CD14-positive monocyte (primary cell): Measurements from ENCODE around the gene IL12A. TPM values are rescaled to one million over a fixed set of nuclear protein-coding genes. Genes with fewer than 3 reads are reported as not detected.
A peak's percentile ranks its signal among the peaks of the same experiment; 100 is the strongest.

Experiments used
- DNase-seq, 3 donors: peaks; one replicate each; pipeline ENCODE4 v3.0.0-alpha.2; 2011 to 2022
- H2AFZ ChIP-seq: 2 replicates; pipeline ENCODE4 v1.6.0; 2012; ENCODE audit warnings: mild to moderate bottlenecking, low read depth, low read length, inconsistent platforms; ENCODE audit not compliant: insufficient read depth, poor library complexity, severe bottlenecking
- H3K27ac ChIP-seq, 2 donors: 1 replicate in 1 of 2; 2 replicates in 1 of 2; pipeline ENCODE4 v1.5.1; 2012 to 2013; ENCODE audit warnings: low read length in 2 of 2, control low read depth in 1 of 2, inconsistent platforms in 1 of 2, low read depth in 1 of 2, mild to moderate bottlenecking in 1 of 2
- H3K27me3 ChIP-seq, 2 donors: one replicate each; pipeline versions ENCODE4 v1.6.0 to v1.6.1; 2011 to 2013; ENCODE audit warnings: low read length in 2 of 2; ENCODE audit not compliant: control insufficient read depth in 2 of 2, insufficient read depth in 2 of 2
- H3K36me3 ChIP-seq, 2 donors: replicated peaks in 1 of 2; 1 replicate in 1 of 2; 2 replicates in 1 of 2; pipeline versions ENCODE4 v1.5.1 to v1.6.1; 2012 to 2013; ENCODE audit warnings: low read length in 2 of 2, control low read depth in 1 of 2, inconsistent platforms in 1 of 2, mild to moderate bottlenecking in 1 of 2; ENCODE audit not compliant: insufficient read depth in 2 of 2, control insufficient read depth in 1 of 2
- H3K4me1 ChIP-seq, 2 donors: 1 replicate in 1 of 2; 2 replicates in 1 of 2; pipeline versions ENCODE4 v1.5.1 to v1.6.1; 2012 to 2013; ENCODE audit warnings: low read length in 2 of 2, control low read depth in 1 of 2, inconsistent platforms in 1 of 2, mild to moderate bottlenecking in 1 of 2, moderate library complexity in 1 of 2; ENCODE audit not compliant: insufficient read depth in 2 of 2, control insufficient read depth in 1 of 2
- H3K4me2 ChIP-seq: replicated peaks from 2 replicates; pipeline ENCODE3; 2012; ENCODE audit warnings: low read length, moderate library complexity, mild to moderate bottlenecking; ENCODE audit not compliant: poor library complexity, severe bottlenecking; ENCODE audit errors: extremely low read depth
- H3K4me3 ChIP-seq, 3 experiments: fragments of 200-600 bp in 1 of 3; sonication (generic) in 1 of 3; replicated peaks in 1 of 3; 1 replicate in 2 of 3; 2 replicates in 1 of 3; pipeline ENCODE4 v1.5.1; 2011 to 2013; ENCODE audit warnings: low read length in 3 of 3, mild to moderate bottlenecking in 3 of 3, control low read depth in 2 of 3, low read depth in 2 of 3, inconsistent platforms in 1 of 3, moderate library complexity in 1 of 3
- H3K79me2 ChIP-seq: 2 replicates; pipeline ENCODE4 v1.6.0; 2012; ENCODE audit warnings: mild to moderate bottlenecking, control low read depth, inconsistent platforms, low read length, moderate library complexity; ENCODE audit not compliant: insufficient read depth
- H3K9ac ChIP-seq: 2 replicates; pipeline ENCODE4 v1.6.0; 2017; ENCODE audit warnings: low read length, mild to moderate bottlenecking; ENCODE audit not compliant: insufficient read depth, poor library complexity, severe bottlenecking
- H3K9me3 ChIP-seq, 2 donors: replicated peaks in 1 of 2; 1 replicate in 1 of 2; 2 replicates in 1 of 2; pipeline versions ENCODE4 v1.5.1 to v1.6.1; 2012 to 2013; ENCODE audit warnings: low read length in 2 of 2, control low read depth in 1 of 2; ENCODE audit not compliant: control insufficient read depth in 1 of 2, insufficient read depth in 1 of 2
- H4K20me1 ChIP-seq: 2 replicates; pipeline ENCODE4 v1.6.0; 2012; ENCODE audit warnings: mild to moderate bottlenecking, low read length, control low read depth, moderate library complexity; ENCODE audit not compliant: insufficient read depth
- H3K27ac Mint-ChIP-seq, 7 donors: one replicate each; pipeline ENCODE4 v1.8.0; 2020; ENCODE audit warnings: mild to moderate bottlenecking in 7 of 7, mixed read lengths in 7 of 7, moderate library complexity in 6 of 7, inconsistent platforms in 2 of 7
- H3K27me3 Mint-ChIP-seq, 3 donors: one replicate each; pipeline ENCODE4 v1.8.0; 2021 to 2022; ENCODE audit warnings: low read depth in 3 of 3, mild to moderate bottlenecking in 3 of 3, mixed read lengths in 3 of 3, moderate library complexity in 3 of 3, inconsistent platforms in 1 of 3
- H3K36me3 Mint-ChIP-seq, 2 donors: one replicate each; pipeline ENCODE4 v1.8.0; 2020; ENCODE audit warnings: mixed read lengths in 2 of 2, inconsistent platforms in 1 of 2, mild to moderate bottlenecking in 1 of 2
- H3K4me1 Mint-ChIP-seq: one replicate; pipeline ENCODE4 v1.8.0; 2020; ENCODE audit warnings: mild to moderate bottlenecking, mixed read lengths
- H3K4me3 Mint-ChIP-seq, 2 donors: one replicate each; pipeline ENCODE4 v1.8.0; 2020; ENCODE audit warnings: mild to moderate bottlenecking in 2 of 2, mixed read lengths in 2 of 2, moderate library complexity in 1 of 2
- H3K9me3 Mint-ChIP-seq, 7 donors: one replicate each; pipeline ENCODE4 v1.8.0; 2020 to 2022; ENCODE audit warnings: mixed read lengths in 7 of 7, mild to moderate bottlenecking in 6 of 7, moderate library complexity in 6 of 7, inconsistent platforms in 2 of 7
- WGBS: methylation state at CpG from one replicate; pipeline ENCODE4 v1.1.5; 2013; ENCODE audit warnings: missing lambda C conversion rate; ENCODE audit not compliant: insufficient coverage; 5-methylcytosine and 5-hydroxymethylcytosine counted together
- intact Hi-C, 2 donors: fragments of 100-400 bp; cut with micrococcal nuclease; formaldehyde crosslinking; loops; one replicate each; pipeline versions ENCODE4 v1.15.0 to v1.15.1; 2023
- polyA plus RNA-seq, 3 donors: library from polyadenylated mRNA; depleted of rRNA in 1 of 3; unstranded in 2 of 3; stranded (reverse) in 1 of 3; fragments of 300-500 nt in 2 of 3; fragments of >200 nt in 1 of 3; fragmentation: Illumina TruSeq in 2 of 3; gene quantifications; 1 replicate in 2 of 3; 2 replicates in 1 of 3; pipeline ENCODE4 v1.2.3, GENCODE V29; 2012 to 2021
- TF ChIP-seq, protein P1 (sequence below): fragments of 200-600 bp; IDR thresholded peaks from one replicate; pipeline ENCODE4 v1.8.0; 2022; ENCODE audit warnings: antibody characterized with exemption, mild to moderate bottlenecking

The IL12A gene
- polyA plus RNA-seq, 3 donors, result 0.24 to 0.67 TPM; not detected in 1

DNA sequence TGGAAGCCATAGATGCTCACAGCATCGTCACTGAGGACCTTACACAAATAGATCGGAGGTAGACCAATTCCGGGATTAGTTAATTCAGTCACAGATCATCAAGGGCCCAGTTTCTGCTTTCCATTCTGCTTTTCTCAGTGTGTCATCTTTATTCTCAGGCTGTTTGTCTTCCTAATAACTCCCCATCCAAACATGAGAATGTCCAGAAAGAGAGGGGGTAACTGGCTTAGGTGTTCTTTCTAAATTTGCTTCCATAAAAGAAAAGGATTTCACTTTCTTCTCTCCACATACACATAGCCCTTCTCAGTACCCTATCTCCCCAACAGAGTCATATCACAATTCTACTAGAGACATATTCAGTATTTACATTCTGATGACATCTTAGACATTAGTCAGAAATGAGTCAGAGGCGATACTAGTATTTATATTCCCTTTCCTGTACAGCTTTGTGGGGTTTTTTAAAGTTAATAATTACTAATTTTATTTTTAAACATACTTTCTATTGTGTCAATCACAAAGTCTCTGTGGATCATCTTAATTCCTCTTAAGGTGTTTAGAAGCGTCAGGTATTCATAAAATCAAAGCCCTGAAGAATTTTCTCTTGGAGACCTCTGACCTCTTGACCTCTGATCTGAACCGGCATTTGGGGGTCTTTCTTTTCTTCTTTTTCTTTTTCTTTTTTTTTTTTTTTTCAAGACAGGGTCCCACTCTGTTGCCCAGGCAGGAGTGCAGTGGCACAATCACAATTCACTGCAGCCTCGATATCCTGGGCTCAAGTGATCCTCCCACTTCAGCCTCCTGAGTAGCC is 24.3 kb upstream of the IL12A start:
- TF ChIP-seq, protein P1, sequence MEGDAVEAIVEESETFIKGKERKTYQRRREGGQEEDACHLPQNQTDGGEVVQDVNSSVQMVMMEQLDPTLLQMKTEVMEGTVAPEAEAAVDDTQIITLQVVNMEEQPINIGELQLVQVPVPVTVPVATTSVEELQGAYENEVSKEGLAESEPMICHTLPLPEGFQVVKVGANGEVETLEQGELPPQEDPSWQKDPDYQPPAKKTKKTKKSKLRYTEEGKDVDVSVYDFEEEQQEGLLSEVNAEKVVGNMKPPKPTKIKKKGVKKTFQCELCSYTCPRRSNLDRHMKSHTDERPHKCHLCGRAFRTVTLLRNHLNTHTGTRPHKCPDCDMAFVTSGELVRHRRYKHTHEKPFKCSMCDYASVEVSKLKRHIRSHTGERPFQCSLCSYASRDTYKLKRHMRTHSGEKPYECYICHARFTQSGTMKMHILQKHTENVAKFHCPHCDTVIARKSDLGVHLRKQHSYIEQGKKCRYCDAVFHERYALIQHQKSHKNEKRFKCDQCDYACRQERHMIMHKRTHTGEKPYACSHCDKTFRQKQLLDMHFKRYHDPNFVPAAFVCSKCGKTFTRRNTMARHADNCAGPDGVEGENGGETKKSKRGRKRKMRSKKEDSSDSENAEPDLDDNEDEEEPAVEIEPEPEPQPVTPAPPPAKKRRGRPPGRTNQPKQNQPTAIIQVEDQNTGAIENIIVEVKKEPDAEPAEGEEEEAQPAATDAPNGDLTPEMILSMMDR, result no peak
- H3K9ac ChIP-seq, result no peak overlapping the region
- no peaks in the 10 kb centered on the region for H3K9me3 Mint-ChIP-seq
- no peak overlapping the region for H3K4me3 Mint-ChIP-seq
- WGBS, result 95% methylated on average over 4 of the region's 7 CpGs
- H3K27me3 ChIP-seq, result no peaks in the 10 kb centered on the region
- peak in 2 of 3 donors; percentile 20 to 54 for DNase-seq
- no peak overlapping the region for H3K4me2 ChIP-seq
- no peaks in the 10 kb centered on the region for H3K4me1 ChIP-seq
- H3K4me3 ChIP-seq, result no peak overlapping the region
- peaks cover 3% of the 10 kb centered on the region for H3K4me1 Mint-ChIP-seq
- no peak overlapping the region for H3K27ac ChIP-seq
- H4K20me1 ChIP-seq, result no peaks in the 10 kb centered on the region
- no peaks in the 10 kb centered on the region for H3K9me3 ChIP-seq
- H3K79me2 ChIP-seq, result no peaks in the 10 kb centered on the region
- H3K27me3 Mint-ChIP-seq, result peaks cover 2 to 4% (median 3%) of the 10 kb centered on the region in 3 donors
- no peak overlapping the region for H2AFZ ChIP-seq
- H3K27ac Mint-ChIP-seq, result peak overlapping the region in 2 of 7 donors; percentile 26 to 60
- H3K36me3 ChIP-seq, result no peaks in the 10 kb centered on the region
- H3K36me3 Mint-ChIP-seq, result no peaks in the 10 kb centered on the region
- intact Hi-C loops, result no loop called here

DNA sequence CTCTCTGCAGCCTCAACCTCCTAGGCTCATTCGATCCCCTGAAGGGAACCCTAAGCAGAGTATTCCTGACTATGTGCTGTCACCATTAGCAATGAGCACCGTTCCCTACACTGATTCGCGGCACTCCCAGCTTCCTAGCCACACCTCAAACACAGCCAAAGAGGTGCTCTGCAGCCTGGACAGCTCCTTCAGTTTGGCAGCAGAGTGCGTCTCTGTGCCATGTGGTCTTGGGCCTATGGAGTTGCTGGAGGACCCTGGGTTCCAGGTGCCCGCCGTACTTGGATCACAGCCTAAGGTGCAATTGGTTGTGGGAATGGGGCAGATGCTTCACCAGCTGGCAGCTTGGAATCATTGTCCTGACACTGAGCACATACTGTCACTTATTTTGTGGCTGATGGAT is 17.3 kb upstream of the IL12A start:
- H4K20me1 ChIP-seq, result no peaks in the 10 kb centered on the region
- H3K4me3 Mint-ChIP-seq, result no peak overlapping the region
- H3K9ac ChIP-seq, result no peak overlapping the region
- 91% methylated on average over 4 of the region's 7 CpGs for WGBS
- no peaks in the 10 kb centered on the region for H3K9me3 ChIP-seq
- no peaks in the 10 kb centered on the region for H3K36me3 Mint-ChIP-seq
- H3K27me3 Mint-ChIP-seq, result peaks cover 0 to 3% (median 0%) of the 10 kb centered on the region in 3 donors
- H3K4me2 ChIP-seq, result no peak overlapping the region
- DNase-seq, result no peak
- H3K27me3 ChIP-seq, result no peaks in the 10 kb centered on the region
- TF ChIP-seq, protein P1, result no peak
- H3K4me1 ChIP-seq, result no peaks in the 10 kb centered on the region
- H3K79me2 ChIP-seq, result no peaks in the 10 kb centered on the region
- H2AFZ ChIP-seq, result no peak overlapping the region
- H3K4me1 Mint-ChIP-seq, result no peaks in the 10 kb centered on the region
- intact Hi-C loops, result no loop called here
- no peak overlapping the region for H3K27ac Mint-ChIP-seq
- H3K36me3 ChIP-seq, result no peaks in the 10 kb centered on the region
- no peaks in the 10 kb centered on the region for H3K9me3 Mint-ChIP-seq
- no peak overlapping the region for H3K4me3 ChIP-seq
- no peak overlapping the region for H3K27ac ChIP-seq
